OCI-LY7 (cell line): ENCODE measurements around the gene C1QTNF9. TPM values are rescaled to one million over a fixed set of nuclear protein-coding genes. Genes with fewer than 3 reads are reported as not detected.

Experiments
- BruUV-seq: library from RNA; stranded (reverse); fragments of 400-500 nt; replicated peaks from 2 replicates; lab custom pipeline; 2021; lab: Mats Ljungman, UMichigan
- CTCF ChIA-PET: fragments of 300-600 bp; sonication (Branson Sonifier 250); formaldehyde crosslinking; loops from one replicate; lab custom pipeline; 2022; ENCODE audit warnings: antibody characterized with exemption; ENCODE audit not compliant: unreplicated experiment; lab: Charles Lee
- POLR2A ChIA-PET: fragments of 300-600 bp; sonication (Branson Sonifier 250); formaldehyde crosslinking; loops from one replicate; lab custom pipeline; 2022; ENCODE audit warnings: antibody characterized with exemption; lab: Charles Lee
- DNase-seq: peaks from one replicate; pipeline ENCODE4 v3.0.0-alpha.2; 2015; ENCODE audit warnings: low spot score
- H2AFZ ChIP-seq: fragments of 200-600 bp; sonication (generic), shearing (Covaris generic); 2 replicates; pipeline ENCODE4 v1.6.1; 2014; ENCODE audit warnings: mild to moderate bottlenecking, antibody characterized with exemption, low read length, moderate library complexity
- H3K27ac ChIP-seq: fragments of 200-600 bp; sonication (generic); 2 replicates; pipeline ENCODE4 v1.5.1; 2014; ENCODE audit warnings: mixed run types, low read depth, mild to moderate bottlenecking, moderate library complexity, low read length, inconsistent platforms; ENCODE audit not compliant: poor library complexity, severe bottlenecking
- H3K36me3 ChIP-seq: fragments of 200-600 bp; sonication (generic); 2 replicates; pipeline ENCODE4 v1.6.1; 2014; ENCODE audit warnings: mild to moderate bottlenecking, antibody characterized with exemption, low read length, moderate library complexity, mixed read lengths; ENCODE audit not compliant: insufficient read depth
- H3K4me1 ChIP-seq: fragments of 200-600 bp; sonication (generic); 2 replicates; pipeline ENCODE4 v1.5.1; 2014; ENCODE audit warnings: mild to moderate bottlenecking, low read length; ENCODE audit not compliant: insufficient read depth, poor library complexity, severe bottlenecking
- H3K4me2 ChIP-seq: fragments of 200-600 bp; sonication (generic); 2 replicates; pipeline ENCODE4 v1.6.1; 2014; ENCODE audit warnings: mild to moderate bottlenecking, low read length
- H3K4me3 ChIP-seq: fragments of 200-600 bp; sonication (generic); 2 replicates; pipeline ENCODE4 v1.5.1; 2014; ENCODE audit warnings: mild to moderate bottlenecking, low read depth, low read length; ENCODE audit not compliant: poor library complexity, severe bottlenecking
- H3K79me2 ChIP-seq: fragments of 200-600 bp; sonication (generic); 2 replicates; pipeline ENCODE4 v1.6.1; 2016; ENCODE audit warnings: low read depth, mild to moderate bottlenecking, low read length, moderate library complexity, mixed read lengths; ENCODE audit not compliant: insufficient read depth
- H3K9me2 ChIP-seq: fragments of 200-600 bp; sonication (generic); 2 replicates; pipeline ENCODE4 v1.6.1; 2016; ENCODE audit warnings: mild to moderate bottlenecking, low read length, mixed read lengths; ENCODE audit not compliant: insufficient read depth
- H3K9me3 ChIP-seq: fragments of 200-600 bp; sonication (generic); 2 replicates; pipeline ENCODE4 v1.6.1; 2014; ENCODE audit warnings: mild to moderate bottlenecking, mixed run types, low read length, mixed read lengths
- H4K20me1 ChIP-seq: fragments of 200-600 bp; sonication (generic); 2 replicates; pipeline ENCODE4 v1.6.1; 2014; ENCODE audit warnings: mild to moderate bottlenecking, antibody characterized with exemption, low read length, moderate library complexity, mixed read lengths; ENCODE audit not compliant: insufficient read depth
- CTCF ChIP-seq: fragments of 200-600 bp; sonication (generic); conservative IDR thresholded peaks from 2 replicates; pipeline ENCODE4 v1.5.1; 2014; ENCODE audit warnings: mild to moderate bottlenecking, antibody characterized with exemption, low read length, moderate library complexity, mixed read lengths
- EZH2phosphoT487 ChIP-seq: fragments of 200-600 bp; sonication (generic); IDR thresholded peaks from 2 replicates; pipeline ENCODE4 v1.6.1; 2018; ENCODE audit warnings: low read depth, borderline replicate concordance, mild to moderate bottlenecking, mixed run types, antibody characterized with exemption, low read length, moderate library complexity, mixed read lengths
- intact Hi-C: fragments of 100-400 bp; cut with micrococcal nuclease; formaldehyde crosslinking; loops from one replicate; pipeline ENCODE4 v1.10.0; 2022; ENCODE audit not compliant: unreplicated experiment
- total RNA-seq, 2 experiments: library from RNA; depleted of rRNA in 1 of 2; stranded (reverse); fragments of >200 nt in 1 of 2; shearing (Covaris generic) in 1 of 2; gene quantifications; 2 replicates each; pipeline ENCODE4 v1.2.3, GENCODE V29; 2014 to 2022

Gene C1QTNF9
- total RNA-seq, 2 experiments from 2014 or later = not detected

DNA sequence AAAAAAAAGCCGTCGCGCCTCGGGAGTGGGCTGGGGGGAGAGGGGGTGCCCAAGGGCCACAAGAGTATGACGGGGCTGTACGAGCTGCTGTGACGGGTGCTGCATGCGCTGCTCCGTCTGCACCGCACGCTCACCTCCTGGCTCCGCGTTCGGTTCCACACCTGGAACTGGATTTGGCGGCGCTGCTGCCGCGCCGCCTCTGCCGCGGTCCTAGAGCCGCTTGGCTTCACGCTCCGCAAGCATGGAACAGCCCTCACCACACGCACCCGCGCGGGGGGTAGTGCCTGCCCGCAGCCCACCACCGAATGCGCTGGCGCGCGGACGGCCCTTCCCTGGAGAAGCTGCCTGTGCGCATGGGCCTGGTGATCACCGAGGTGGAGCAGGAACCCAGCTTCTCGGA is 18.8 kb downstream of the C1QTNF9 start:
- Histone ChIP-seq H3K4me1 (no peaks in the 10 kb centered on the region), H3K4me3 (no peak overlapping the region), H2AFZ (no peak overlapping the region), H3K27ac (no peak overlapping the region), H3K4me2 (no peak overlapping the region), H3K9me2 (no peaks in the 10 kb centered on the region), H4K20me1 (no peaks in the 10 kb centered on the region), H3K9me3 (no peaks in the 10 kb centered on the region), H3K79me2 (no peaks in the 10 kb centered on the region), H3K36me3 (no peaks in the 10 kb centered on the region)
- CTCF ChIA-PET = no interaction called here
- DNase-seq = no peak
- TF ChIP-seq EZH2phosphoT487 (no peak), CTCF (no peak)
- BruUV-seq = no TSS peak
- POLR2A ChIA-PET = interaction anchor here (0.6 to 0.7 kb wide), 2 partner anchors 1824 to 1859 kb away, joined by 3 read pairs; no protein-coding TSS in a partner anchor
- intact Hi-C loops = no loop called here

DNA sequence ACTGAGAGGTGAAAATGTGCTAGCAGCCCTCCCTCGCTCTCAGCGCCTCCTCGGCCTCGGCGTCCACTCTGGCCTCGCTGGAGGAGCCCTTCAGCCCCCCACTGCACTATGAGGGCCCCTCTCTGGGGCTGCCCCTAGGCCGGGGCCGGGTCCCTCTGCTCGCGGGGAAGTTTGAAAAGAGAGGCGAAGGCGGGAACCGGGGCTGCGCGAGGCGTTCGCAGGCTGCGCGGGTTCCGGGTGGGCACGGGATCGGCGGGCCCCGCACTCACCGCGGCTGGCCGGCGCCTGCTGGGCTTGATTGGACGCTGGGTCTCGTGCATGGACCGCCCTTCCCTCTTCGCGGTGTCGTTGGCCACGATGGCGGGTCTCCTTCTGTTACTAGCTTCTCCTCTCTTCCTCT is 29.3 kb downstream of the C1QTNF9 start:
- POLR2A ChIA-PET = no interaction called here
- no peaks in the 10 kb centered on the region for H3K9me3 ChIP-seq

More for the DNA sequence above, 29.3 kb downstream of the C1QTNF9 start:
- no peak overlapping the region for H2AFZ ChIP-seq
- no peaks in the 10 kb centered on the region for H3K4me1 ChIP-seq
- DNase-seq = no peak
- CTCF ChIA-PET = no interaction called here
- H3K36me3 ChIP-seq = no peaks in the 10 kb centered on the region
- H3K4me3 ChIP-seq = no peak overlapping the region
- no peak overlapping the region for H3K27ac ChIP-seq
- H3K9me2 ChIP-seq = no peaks in the 10 kb centered on the region
- intact Hi-C loops = no loop called here
- no peak overlapping the region for H3K4me2 ChIP-seq
- TF ChIP-seq CTCF (no peak), EZH2phosphoT487 (no peak)
- BruUV-seq = no TSS peak
- no peaks in the 10 kb centered on the region for H3K79me2 ChIP-seq
- no peaks in the 10 kb centered on the region for H4K20me1 ChIP-seq
